Measurements from ENCODE around the gene NFKBIL1. TPM values are rescaled to one million over a fixed set of nuclear protein-coding genes. Genes with fewer than 3 reads are reported as not detected.

The NFKBIL1 gene
- total and polyA plus RNA-seq, 2 experiments from 2014 or later = 9.6 to 12.3 TPM

- no peak overlapping the region for H3K27ac Mint-ChIP-seq
These were observed 13.4 kb upstream of the NFKBIL1 start for GRCh38 chr6:31534011-31534410.

DNA sequence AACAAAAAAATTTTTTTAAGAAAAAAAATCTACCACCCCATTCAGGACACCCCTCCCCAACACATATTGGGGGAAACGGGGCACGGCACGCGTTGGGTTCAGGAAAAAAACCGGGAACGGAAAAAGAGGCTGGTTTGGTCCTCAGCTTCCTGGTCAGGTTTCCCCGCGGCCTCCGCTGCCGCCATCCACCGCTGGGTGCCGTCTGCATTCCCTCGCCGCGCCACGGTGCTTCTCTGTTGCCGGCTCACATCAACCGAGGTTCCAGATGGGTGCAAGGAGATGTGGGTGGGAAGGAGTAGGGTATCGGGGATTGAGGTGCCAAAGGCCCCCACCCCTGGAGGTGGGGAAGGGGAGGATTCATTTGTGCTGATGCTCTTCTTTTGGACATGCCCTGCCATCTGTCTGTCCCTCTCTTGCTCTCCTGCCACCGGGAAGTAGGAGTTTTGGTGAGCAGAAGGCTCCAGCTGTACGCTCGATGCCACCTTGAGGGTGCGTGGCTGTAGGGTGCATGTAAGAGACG is 12.8 kb upstream of the NFKBIL1 start:
- peaks cover 100% of the 10 kb centered on the region for H3K36me3 Mint-ChIP-seq (ENCODE audit: low read depth)
- DNase-seq (ENCODE audit: low spot score) (no peak), ATAC-seq (no peak)
- Histone ChIP-seq H3K4me2 (no peak overlapping the region), H3K9me2 (ENCODE audit: insufficient read depth) (no peaks in the 10 kb centered on the region), H3K79me2 (replicated peaks; ENCODE audit: insufficient read depth) (peaks cover 76% of the 10 kb centered on the region), H3K4me3 (no peak overlapping the region), H3K27ac (ENCODE audit: low read depth) (peak overlapping the region; percentile 66; the same call in 1 of the 2 replicates), H3K27me3 (ENCODE audit: insufficient read depth) (no peaks in the 10 kb centered on the region), H3F3A (replicated peaks; ENCODE audit: low read depth) (peaks cover 79% of the 10 kb centered on the region), H4K20me1 (replicated peaks; ENCODE audit: insufficient read depth) (peaks cover 80% of the 10 kb centered on the region), H2AFZ (no peak overlapping the region), H3K4me1 (ENCODE audit: insufficient read depth) (peaks cover 7% of the 10 kb centered on the region; the same call in 1 of the 2 replicates), H3K36me3 (ENCODE audit: insufficient read depth) (peaks cover 98% of the 10 kb centered on the region)
- no peak overlapping the region for H3K27ac Mint-ChIP-seq
- peaks cover 56% of the 10 kb centered on the region for H3K4me1 Mint-ChIP-seq
- H3K9me3 Mint-ChIP-seq = no peaks in the 10 kb centered on the region
- TF ChIP-seq POLR2AphosphoS5 (IDR thresholded peaks at IDR 0.05; ENCODE audit: low read depth) (0 out of 2 replicates have a peak, but pooled peaks have one; percentile 12), JUNB (IDR thresholded peaks at IDR 0.05; ENCODE audit: unreplicated experiment) (no peak)
- H3K27me3 Mint-ChIP-seq (ENCODE audit: insufficient read depth, low read depth, poor library complexity) = peaks cover 17% of the 10 kb centered on the region
- H3K4me3 Mint-ChIP-seq = no peak overlapping the region; the same call in 2 of the 3 replicates

More at GRCh38 chr6:31534011-31534410, 13.4 kb upstream of the NFKBIL1 start:
- Histone ChIP-seq H3K27me3 (ENCODE audit: insufficient read depth) (no peaks in the 10 kb centered on the region), H3K4me3 (no peak overlapping the region), H2AFZ (no peak overlapping the region), H3K79me2 (replicated peaks; ENCODE audit: insufficient read depth) (peaks cover 70% of the 10 kb centered on the region), H3K36me3 (ENCODE audit: insufficient read depth) (peaks cover 93% of the 10 kb centered on the region), H3K4me2 (no peak overlapping the region), H3F3A (replicated peaks; ENCODE audit: low read depth) (peaks cover 76% of the 10 kb centered on the region), H3K27ac (ENCODE audit: low read depth) (peak overlapping the region; percentile 66), H3K4me1 (ENCODE audit: insufficient read depth) (peaks cover under 1% of the 10 kb centered on the region; the same call in 1 of the 2 replicates), H3K9me2 (ENCODE audit: insufficient read depth) (no peaks in the 10 kb centered on the region), H4K20me1 (replicated peaks; ENCODE audit: insufficient read depth) (peaks cover 75% of the 10 kb centered on the region)
- Mint-ChIP-seq H3K27me3 (ENCODE audit: insufficient read depth, low read depth, poor library complexity) (peaks cover 18% of the 10 kb centered on the region), H3K4me3 (no peak overlapping the region; the same call in 2 of the 3 replicates), H3K9me3 (no peaks in the 10 kb centered on the region), H3K36me3 (ENCODE audit: low read depth) (peaks cover 99% of the 10 kb centered on the region), H3K4me1 (peaks cover 56% of the 10 kb centered on the region)
- DNase-seq (ENCODE audit: low spot score) (no peak), ATAC-seq (no peak)
- TF ChIP-seq EZH2 (IDR thresholded peaks at IDR 0.05; ENCODE audit: low read depth, unreplicated experiment) = no peak
- 0 out of 2 replicates have a peak, but pooled peaks have one; percentile 10 for TF ChIP-seq POLR2AphosphoS5 (IDR thresholded peaks at IDR 0.05; ENCODE audit: low read depth)
- no peak for TF ChIP-seq ZNF331 (CRISPR knock-in tag; IDR thresholded peaks at IDR 0.05; ENCODE audit: low read depth)

GRCh38 chr6:31535538-31536324 is 11.7 kb upstream of the NFKBIL1 start:
- Mint-ChIP-seq H3K27ac (no peak overlapping the region), H3K9me3 (no peaks in the 10 kb centered on the region), H3K4me3 (peak overlapping the region; percentile 13; the same call in 1 of the 3 replicates), H3K36me3 (ENCODE audit: low read depth) (peaks cover 100% of the 10 kb centered on the region), H3K4me1 (peaks cover 53% of the 10 kb centered on the region), H3K27me3 (ENCODE audit: insufficient read depth, low read depth, poor library complexity) (peaks cover 13% of the 10 kb centered on the region)
- Histone ChIP-seq H3K27ac (ENCODE audit: low read depth) (peak overlapping the region; percentile 6; the same call in 1 of the 2 replicates), H3F3A (replicated peaks; ENCODE audit: low read depth) (peaks cover 78% of the 10 kb centered on the region), H3K4me2 (no peak overlapping the region), H3K4me1 (ENCODE audit: insufficient read depth) (peaks cover 17% of the 10 kb centered on the region), H3K79me2 (replicated peaks; ENCODE audit: insufficient read depth) (peaks cover 88% of the 10 kb centered on the region), H2AFZ (no peak overlapping the region), H3K4me3 (no peak overlapping the region), H3K9me2 (ENCODE audit: insufficient read depth) (no peaks in the 10 kb centered on the region), H3K36me3 (ENCODE audit: insufficient read depth) (peaks cover 95% of the 10 kb centered on the region), H3K27me3 (ENCODE audit: insufficient read depth) (no peaks in the 10 kb centered on the region), H4K20me1 (replicated peaks; ENCODE audit: insufficient read depth) (peaks cover 88% of the 10 kb centered on the region)
- DNase-seq (ENCODE audit: low spot score) (no peak), ATAC-seq (no peak)
- TF ChIP-seq, protein P1, sequence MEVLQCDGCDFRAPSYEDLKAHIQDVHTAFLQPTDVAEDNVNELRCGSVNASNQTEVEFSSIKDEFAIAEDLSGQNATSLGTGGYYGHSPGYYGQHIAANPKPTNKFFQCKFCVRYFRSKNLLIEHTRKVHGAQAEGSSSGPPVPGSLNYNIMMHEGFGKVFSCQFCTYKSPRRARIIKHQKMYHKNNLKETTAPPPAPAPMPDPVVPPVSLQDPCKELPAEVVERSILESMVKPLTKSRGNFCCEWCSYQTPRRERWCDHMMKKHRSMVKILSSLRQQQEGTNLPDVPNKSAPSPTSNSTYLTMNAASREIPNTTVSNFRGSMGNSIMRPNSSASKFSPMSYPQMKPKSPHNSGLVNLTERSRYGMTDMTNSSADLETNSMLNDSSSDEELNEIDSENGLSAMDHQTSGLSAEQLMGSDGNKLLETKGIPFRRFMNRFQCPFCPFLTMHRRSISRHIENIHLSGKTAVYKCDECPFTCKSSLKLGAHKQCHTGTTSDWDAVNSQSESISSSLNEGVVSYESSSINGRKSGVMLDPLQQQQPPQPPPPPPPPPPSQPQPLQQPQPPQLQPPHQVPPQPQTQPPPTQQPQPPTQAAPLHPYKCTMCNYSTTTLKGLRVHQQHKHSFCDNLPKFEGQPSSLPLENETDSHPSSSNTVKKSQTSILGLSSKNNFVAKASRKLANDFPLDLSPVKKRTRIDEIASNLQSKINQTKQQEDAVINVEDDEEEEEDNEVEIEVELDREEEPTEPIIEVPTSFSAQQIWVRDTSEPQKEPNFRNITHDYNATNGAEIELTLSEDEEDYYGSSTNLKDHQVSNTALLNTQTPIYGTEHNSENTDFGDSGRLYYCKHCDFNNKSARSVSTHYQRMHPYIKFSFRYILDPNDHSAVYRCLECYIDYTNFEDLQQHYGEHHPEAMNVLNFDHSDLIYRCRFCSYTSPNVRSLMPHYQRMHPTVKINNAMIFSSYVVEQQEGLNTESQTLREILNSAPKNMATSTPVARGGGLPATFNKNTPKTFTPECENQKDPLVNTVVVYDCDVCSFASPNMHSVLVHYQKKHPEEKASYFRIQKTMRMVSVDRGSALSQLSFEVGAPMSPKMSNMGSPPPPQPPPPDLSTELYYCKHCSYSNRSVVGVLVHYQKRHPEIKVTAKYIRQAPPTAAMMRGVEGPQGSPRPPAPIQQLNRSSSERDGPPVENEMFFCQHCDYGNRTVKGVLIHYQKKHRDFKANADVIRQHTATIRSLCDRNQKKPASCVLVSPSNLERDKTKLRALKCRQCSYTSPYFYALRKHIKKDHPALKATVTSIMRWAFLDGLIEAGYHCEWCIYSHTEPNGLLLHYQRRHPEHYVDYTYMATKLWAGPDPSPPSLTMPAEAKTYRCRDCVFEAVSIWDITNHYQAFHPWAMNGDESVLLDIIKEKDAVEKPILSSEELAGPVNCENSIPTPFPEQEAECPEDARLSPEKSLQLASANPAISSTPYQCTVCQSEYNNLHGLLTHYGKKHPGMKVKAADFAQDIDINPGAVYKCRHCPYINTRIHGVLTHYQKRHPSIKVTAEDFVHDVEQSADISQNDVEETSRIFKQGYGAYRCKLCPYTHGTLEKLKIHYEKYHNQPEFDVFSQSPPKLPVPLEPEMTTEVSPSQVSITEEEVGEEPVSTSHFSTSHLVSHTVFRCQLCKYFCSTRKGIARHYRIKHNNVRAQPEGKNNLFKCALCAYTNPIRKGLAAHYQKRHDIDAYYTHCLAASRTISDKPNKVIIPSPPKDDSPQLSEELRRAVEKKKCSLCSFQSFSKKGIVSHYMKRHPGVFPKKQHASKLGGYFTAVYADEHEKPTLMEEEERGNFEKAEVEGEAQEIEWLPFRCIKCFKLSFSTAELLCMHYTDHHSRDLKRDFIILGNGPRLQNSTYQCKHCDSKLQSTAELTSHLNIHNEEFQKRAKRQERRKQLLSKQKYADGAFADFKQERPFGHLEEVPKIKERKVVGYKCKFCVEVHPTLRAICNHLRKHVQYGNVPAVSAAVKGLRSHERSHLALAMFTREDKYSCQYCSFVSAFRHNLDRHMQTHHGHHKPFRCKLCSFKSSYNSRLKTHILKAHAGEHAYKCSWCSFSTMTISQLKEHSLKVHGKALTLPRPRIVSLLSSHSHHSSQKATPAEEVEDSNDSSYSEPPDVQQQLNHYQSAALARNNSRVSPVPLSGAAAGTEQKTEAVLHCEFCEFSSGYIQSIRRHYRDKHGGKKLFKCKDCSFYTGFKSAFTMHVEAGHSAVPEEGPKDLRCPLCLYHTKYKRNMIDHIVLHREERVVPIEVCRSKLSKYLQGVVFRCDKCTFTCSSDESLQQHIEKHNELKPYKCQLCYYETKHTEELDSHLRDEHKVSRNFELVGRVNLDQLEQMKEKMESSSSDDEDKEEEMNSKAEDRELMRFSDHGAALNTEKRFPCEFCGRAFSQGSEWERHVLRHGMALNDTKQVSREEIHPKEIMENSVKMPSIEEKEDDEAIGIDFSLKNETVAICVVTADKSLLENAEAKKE (CRISPR knock-in tag; IDR thresholded peaks at IDR 0.05) = no peak
- TF ChIP-seq ZNF114 (CRISPR knock-in tag; IDR thresholded peaks at IDR 0.05) (no peak), STAT1 (IDR thresholded peaks at IDR 0.05; ENCODE audit: unreplicated experiment) (no peak)
